Ovary (tissue), 3 donors: ENCODE measurements around the gene SNAI3.

ENCODE experiments used
- CTCF ChIP-seq, 3 donors: fragments of 450-650 bp in 2 of 3; fragments of 200-600 bp in 1 of 3; IDR thresholded peaks; one replicate each; pipeline versions ENCODE4 v1.5.1 to v1.8.0; 2016 to 2022; ENCODE audit warnings: antibody characterized with exemption in 3 of 3, mild to moderate bottlenecking in 1 of 3
- EP300 ChIP-seq: sonication (generic); formaldehyde crosslinking; IDR thresholded peaks from one replicate; pipeline ENCODE4 v1.6.1; 2017; ENCODE audit warnings: antibody characterized with exemption
- donor health status: DM: no; HTN: no; CAD: no.

DNA sequence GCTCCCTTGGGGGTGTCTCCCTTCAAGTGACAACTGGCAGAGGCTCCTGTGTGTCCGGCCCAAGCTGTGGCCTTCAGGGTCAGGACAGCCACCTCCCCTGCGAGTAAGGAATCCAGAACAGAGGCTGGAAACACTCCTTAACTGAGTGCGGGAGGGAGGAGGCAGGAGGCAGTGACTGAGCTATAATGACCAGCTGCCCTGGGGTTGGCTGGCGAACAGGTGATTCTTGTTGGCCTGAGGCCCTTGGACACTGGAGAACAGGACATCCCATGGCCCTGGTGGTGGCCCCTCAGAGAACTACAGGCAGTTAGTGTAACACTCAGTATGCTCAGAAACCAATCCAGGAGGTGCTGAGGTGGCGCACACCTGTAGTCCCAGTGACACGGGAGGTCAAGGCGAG lies 9.4 kb upstream of the SNAI3 start:
- no peak for TF ChIP-seq CTCF (IDR thresholded peaks at IDR 0.05)
- no peak for TF ChIP-seq EP300
